Mucosa of rectum (tissue), 2 donors: ENCODE results near the gene KLF13.

Experiments
- H3K27ac ChIP-seq, 2 donors: one replicate each; pipeline ENCODE4 v1.7.0; 2013; ENCODE audit warnings: inconsistent platforms in 2 of 2, low read depth in 2 of 2, low read length in 2 of 2
- H3K27me3 ChIP-seq, 2 donors: one replicate each; pipeline ENCODE4 v1.7.0; 2013; ENCODE audit warnings: low read length in 2 of 2; ENCODE audit not compliant: control insufficient read depth in 2 of 2, insufficient read depth in 2 of 2
- H3K36me3 ChIP-seq, 2 donors: one replicate each; pipeline ENCODE4 v1.7.0; 2013; ENCODE audit warnings: low read length in 2 of 2; ENCODE audit not compliant: control insufficient read depth in 2 of 2, insufficient read depth in 2 of 2
- H3K4me1 ChIP-seq, 2 donors: one replicate each; pipeline ENCODE4 v1.7.0; 2013; ENCODE audit warnings: low read length in 2 of 2, mild to moderate bottlenecking in 1 of 2; ENCODE audit not compliant: control insufficient read depth in 2 of 2, insufficient read depth in 2 of 2
- H3K4me3 ChIP-seq, 2 donors: one replicate each; pipeline ENCODE4 v1.7.0; 2013; ENCODE audit warnings: low read length in 2 of 2
- H3K9ac ChIP-seq, 2 donors: one replicate each; pipeline ENCODE4 v1.7.0; 2013; ENCODE audit warnings: low read length in 2 of 2, low read depth in 1 of 2, mild to moderate bottlenecking in 1 of 2
- H3K9me3 ChIP-seq, 2 donors: one replicate each; pipeline ENCODE4 v1.7.0; 2013; ENCODE audit warnings: low read length in 2 of 2; ENCODE audit not compliant: control insufficient read depth in 2 of 2
- donor health status: healthy.
- donor health status: Normal muscosa, but diverticular disease.

KLF13 gene

GRCh38 chr15:31332681-31333071, 6.0 kb downstream of the KLF13 start:
- H3K9ac ChIP-seq: no peak overlapping the region
- H3K9me3 ChIP-seq: no peaks in the 10 kb centered on the region
- H3K4me1 ChIP-seq: peaks cover 62 to 72% of the 10 kb centered on the region in 2 donors
- peak overlapping the region in 1 of 2 donors; percentile 20 for H3K27ac ChIP-seq
- peaks cover 0 to 4% of the 10 kb centered on the region in 2 donors for H3K36me3 ChIP-seq
- no peaks in the 10 kb centered on the region for H3K27me3 ChIP-seq
- H3K4me3 ChIP-seq: no peak overlapping the region

GRCh38 chr15:31333119-31333518, 6.5 kb downstream of the KLF13 start:
- Histone ChIP-seq H3K9me3 (no peaks in the 10 kb centered on the region), H3K27ac (no peak overlapping the region), H3K9ac (no peak overlapping the region), H3K27me3 (no peaks in the 10 kb centered on the region), H3K4me3 (no peak overlapping the region), H3K4me1 (peaks cover 66 to 76% of the 10 kb centered on the region in 2 donors), H3K36me3 (peaks cover 0 to 4% of the 10 kb centered on the region in 2 donors)

GRCh38 chr15:31333820-31334219, 7.2 kb downstream of the KLF13 start:
- peaks cover 73 to 81% of the 10 kb centered on the region in 2 donors for H3K4me1 ChIP-seq
- H3K27ac ChIP-seq: no peak overlapping the region
- no peak overlapping the region for H3K4me3 ChIP-seq
- H3K27me3 ChIP-seq: no peaks in the 10 kb centered on the region
- H3K9ac ChIP-seq: no peak overlapping the region
- peaks cover 0 to 4% of the 10 kb centered on the region in 2 donors for H3K36me3 ChIP-seq
- H3K9me3 ChIP-seq: no peaks in the 10 kb centered on the region

GRCh38 chr15:31335989-31336592, 9.5 kb downstream of the KLF13 start:
- H3K4me3 ChIP-seq: no peak overlapping the region
- H3K9ac ChIP-seq: no peak overlapping the region
- H3K4me1 ChIP-seq: peaks cover 75% of the 10 kb centered on the region in 2 donors
- peaks cover 0 to 4% of the 10 kb centered on the region in 2 donors for H3K36me3 ChIP-seq
- H3K9me3 ChIP-seq: no peaks in the 10 kb centered on the region
- H3K27ac ChIP-seq: no peak overlapping the region
- no peaks in the 10 kb centered on the region for H3K27me3 ChIP-seq

GRCh38 chr15:31336593-31337295, 10.1 kb downstream of the KLF13 start:
- H3K27ac ChIP-seq: no peak overlapping the region
- H3K9me3 ChIP-seq: no peaks in the 10 kb centered on the region
- peaks cover 72 to 75% of the 10 kb centered on the region in 2 donors for H3K4me1 ChIP-seq
- H3K9ac ChIP-seq: no peak overlapping the region
- H3K4me3 ChIP-seq: no peak overlapping the region
- no peaks in the 10 kb centered on the region for H3K27me3 ChIP-seq
- H3K36me3 ChIP-seq: no peaks in the 10 kb centered on the region

GRCh38 chr15:31337352-31338031, 10.9 kb downstream of the KLF13 start:
- Histone ChIP-seq H3K4me1 (peaks cover 73 to 74% of the 10 kb centered on the region in 2 donors), H3K9me3 (no peaks in the 10 kb centered on the region), H3K9ac (no peak overlapping the region), H3K36me3 (no peaks in the 10 kb centered on the region), H3K27me3 (no peaks in the 10 kb centered on the region), H3K4me3 (no peak overlapping the region), H3K27ac (no peak overlapping the region)

- H3K9me3 ChIP-seq: no peaks in the 10 kb centered on the region
- H3K27me3 ChIP-seq: no peaks in the 10 kb centered on the region
- H3K9ac ChIP-seq: peak overlapping the region in 1 of 2 donors; percentile 52
- H3K4me3 ChIP-seq: peak overlapping the region in 1 of 2 donors; percentile 2
- H3K4me1 ChIP-seq: peaks cover 75% of the 10 kb centered on the region in 2 donors
- no peaks in the 10 kb centered on the region for H3K36me3 ChIP-seq
- peak overlapping the region; percentile 52 to 62 for H3K27ac ChIP-seq
Observed at GRCh38 chr15:31338318-31338878, 11.8 kb downstream of the KLF13 start.

- no peaks in the 10 kb centered on the region for H3K27me3 ChIP-seq
- H3K9ac ChIP-seq: peak overlapping the region in 1 of 2 donors; percentile 52
- peak overlapping the region; percentile 52 to 62 for H3K27ac ChIP-seq
- H3K36me3 ChIP-seq: no peaks in the 10 kb centered on the region
- no peaks in the 10 kb centered on the region for H3K9me3 ChIP-seq
- no peak overlapping the region for H3K4me3 ChIP-seq
- H3K4me1 ChIP-seq: peaks cover 80 to 81% of the 10 kb centered on the region in 2 donors
Observed at GRCh38 chr15:31338879-31339557, 12.4 kb downstream of the KLF13 start.

GRCh38 chr15:31339558-31339895, 12.9 kb downstream of the KLF13 start:
- Histone ChIP-seq H3K4me1 (peaks cover 83 to 86% of the 10 kb centered on the region in 2 donors), H3K36me3 (no peaks in the 10 kb centered on the region), H3K27ac (peak overlapping the region; percentile 52 to 62), H3K27me3 (no peaks in the 10 kb centered on the region), H3K4me3 (no peak overlapping the region), H3K9me3 (no peaks in the 10 kb centered on the region), H3K9ac (peak overlapping the region in 1 of 2 donors; percentile 26)
